Immature natural killer cell (primary cell): ENCODE measurements around the gene CGB1. TPM values are rescaled to one million over a fixed set of nuclear protein-coding genes. Genes with fewer than 3 reads are reported as not detected.

ENCODE experiments used
- DNase-seq, 3 donors: peaks; one replicate each; pipeline ENCODE4 v3.0.0; 2022; ENCODE audit warnings: mixed read lengths in 1 of 3
- H3K27ac Mint-ChIP-seq, 6 donors: one replicate each; pipeline ENCODE4 v1.8.0; 2020; ENCODE audit warnings: mixed read lengths in 6 of 6, mild to moderate bottlenecking in 5 of 6, inconsistent platforms in 4 of 6, moderate library complexity in 3 of 6
- H3K27me3 Mint-ChIP-seq, 3 donors: one replicate each; pipeline ENCODE4 v1.8.0; 2020 to 2021; ENCODE audit warnings: low read depth in 3 of 3, mild to moderate bottlenecking in 3 of 3, mixed read lengths in 3 of 3, moderate library complexity in 3 of 3, inconsistent platforms in 1 of 3
- H3K36me3 Mint-ChIP-seq, 3 donors: one replicate each; pipeline ENCODE4 v1.8.0; 2020; ENCODE audit warnings: mixed read lengths in 3 of 3, inconsistent platforms in 2 of 3, mild to moderate bottlenecking in 2 of 3
- H3K4me1 Mint-ChIP-seq, 2 donors: one replicate each; pipeline ENCODE4 v1.8.0; 2020; ENCODE audit warnings: inconsistent platforms in 2 of 2, mild to moderate bottlenecking in 2 of 2, mixed read lengths in 2 of 2, moderate library complexity in 1 of 2
- H3K4me3 Mint-ChIP-seq, 5 donors: one replicate each; pipeline ENCODE4 v1.8.0; 2020; ENCODE audit warnings: mild to moderate bottlenecking in 5 of 5, mixed read lengths in 5 of 5, inconsistent platforms in 3 of 5, moderate library complexity in 3 of 5
- H3K9me3 Mint-ChIP-seq, 6 donors: one replicate each; pipeline ENCODE4 v1.8.0; 2020; ENCODE audit warnings: mild to moderate bottlenecking in 6 of 6, mixed read lengths in 6 of 6, inconsistent platforms in 4 of 6, moderate library complexity in 3 of 6
- polyA plus RNA-seq, 3 donors: library from polyadenylated mRNA; unstranded; fragments of 300-500 nt; fragmentation: Illumina TruSeq; gene quantifications; one replicate each; pipeline ENCODE4 v1.2.3, GENCODE V29; 2021

CGB1 gene
- polyA plus RNA-seq, 3 donors from 2014 or later: not detected

DNA sequence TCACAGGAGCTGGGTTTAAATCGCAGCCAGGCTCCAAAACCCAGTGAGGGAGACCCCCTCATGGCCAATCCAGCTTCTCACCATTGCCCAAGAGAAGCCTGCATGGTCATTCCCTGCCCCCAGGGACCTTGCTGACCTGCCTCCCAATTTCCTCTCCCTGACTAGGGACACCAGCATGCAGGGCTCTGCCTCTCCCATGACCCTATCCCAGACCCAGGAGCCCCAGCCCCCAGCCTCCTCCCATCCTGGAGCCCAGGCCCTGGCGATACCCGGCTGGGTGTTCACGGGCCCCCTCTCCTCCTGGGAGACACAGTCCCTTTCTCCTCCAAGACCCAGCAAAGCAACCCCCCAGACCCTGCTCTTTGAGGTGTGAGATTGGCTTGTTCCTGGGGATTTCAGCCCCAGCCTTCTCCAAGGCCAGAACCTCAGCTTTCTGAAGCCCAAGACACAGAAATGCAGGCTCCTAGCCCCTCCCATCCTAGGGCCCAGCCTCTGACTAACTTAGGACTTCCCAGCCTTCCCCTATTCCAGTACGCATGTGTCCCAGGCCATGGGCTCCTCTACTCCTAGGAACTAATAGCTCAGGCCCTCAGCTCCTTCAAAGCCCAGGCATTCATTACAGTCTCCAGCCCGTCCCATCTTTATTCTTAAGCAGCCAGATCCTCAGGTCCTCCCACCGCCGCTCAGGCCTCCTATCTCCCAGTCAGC, 44.7 kb downstream of the CGB1 start:
- Mint-ChIP-seq H3K27me3 (peaks cover 4 to 5% (median 5%) of the 10 kb centered on the region in 3 donors), H3K27ac (peak overlapping the region; percentile 83 to 99 (median 94)), H3K4me1 (peaks cover 27 to 33% of the 10 kb centered on the region in 2 donors), H3K36me3 (peaks cover 4 to 12% (median 7%) of the 10 kb centered on the region in 3 donors), H3K9me3 (no peaks in the 10 kb centered on the region), H3K4me3 (peak overlapping the region; percentile 91 to 99 (median 95))
- DNase-seq: no peak

GRCh38 chr19:48991011-48991609, 45.6 kb downstream of the CGB1 start:
- peaks cover 4 to 12% (median 7%) of the 10 kb centered on the region in 3 donors for H3K36me3 Mint-ChIP-seq
- DNase-seq: no peak
- H3K9me3 Mint-ChIP-seq: no peaks in the 10 kb centered on the region
- H3K27ac Mint-ChIP-seq: peak overlapping the region in 2 of 6 donors; percentile 46 to 70
- peaks cover 4 to 5% (median 5%) of the 10 kb centered on the region in 3 donors for H3K27me3 Mint-ChIP-seq
- no peak overlapping the region for H3K4me3 Mint-ChIP-seq
- peaks cover 27 to 33% of the 10 kb centered on the region in 2 donors for H3K4me1 Mint-ChIP-seq

DNA sequence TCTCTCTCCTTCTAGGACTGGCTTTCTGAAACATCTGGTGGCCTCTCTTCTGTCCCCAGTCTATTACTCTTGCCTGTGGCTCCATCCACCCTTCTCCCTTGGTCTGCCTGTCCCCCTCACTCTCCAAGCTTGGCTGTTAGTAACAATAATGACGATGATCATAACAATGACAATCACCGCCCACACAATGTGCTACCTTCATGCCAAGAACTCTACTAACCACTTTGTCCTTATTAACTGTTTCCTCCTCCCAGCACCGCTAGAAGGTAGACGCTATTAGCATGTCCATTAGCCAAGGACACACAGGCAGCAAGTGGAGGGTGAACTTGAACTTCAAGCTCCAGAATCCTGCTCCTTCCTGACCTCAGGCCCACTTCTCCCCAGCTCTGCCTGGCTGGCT, 46.3 kb downstream of the CGB1 start:
- H3K36me3 Mint-ChIP-seq: peaks cover 4 to 12% (median 7%) of the 10 kb centered on the region in 3 donors
- peaks cover 27 to 32% of the 10 kb centered on the region in 2 donors for H3K4me1 Mint-ChIP-seq
- peak overlapping the region in 5 of 6 donors; percentile 6 to 71 (median 38) for H3K27ac Mint-ChIP-seq
- peak overlapping the region in 1 of 5 donors; percentile 3 for H3K4me3 Mint-ChIP-seq
- H3K9me3 Mint-ChIP-seq: no peaks in the 10 kb centered on the region
- DNase-seq: no peak
- H3K27me3 Mint-ChIP-seq: peaks cover 4 to 5% (median 5%) of the 10 kb centered on the region in 3 donors

DNA sequence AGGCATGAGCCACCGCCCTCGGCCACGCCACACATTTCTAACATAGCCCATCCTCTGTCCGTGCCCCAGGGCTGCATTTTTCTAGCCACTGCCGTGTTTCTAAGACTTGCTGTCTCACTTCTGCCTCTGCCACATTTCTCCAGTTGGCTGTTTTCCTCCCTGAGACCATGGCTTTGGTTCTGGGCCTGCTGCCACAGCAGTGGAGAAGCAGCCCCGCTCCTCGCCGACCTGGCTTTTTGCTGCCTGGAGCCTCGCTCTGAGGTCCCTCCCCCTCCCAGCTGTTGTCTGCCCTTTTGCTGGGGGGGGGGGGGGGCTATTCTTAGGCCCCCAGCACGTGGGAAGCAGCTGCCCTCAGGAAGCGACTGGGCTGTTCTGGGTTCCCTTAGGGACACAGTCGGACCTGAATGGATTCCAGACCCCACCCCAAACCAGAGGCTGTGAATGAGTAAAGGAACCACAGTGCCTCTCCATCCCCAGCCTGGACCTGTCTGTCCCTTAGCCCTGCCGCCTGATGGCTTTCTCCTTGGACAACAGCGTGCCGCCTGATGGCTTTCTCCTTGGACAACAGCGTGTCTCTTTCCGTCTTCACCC, 46.9 kb downstream of the CGB1 start:
- peaks cover 4 to 12% (median 7%) of the 10 kb centered on the region in 3 donors for H3K36me3 Mint-ChIP-seq
- no peak overlapping the region for H3K4me3 Mint-ChIP-seq
- peak overlapping the region in 3 of 6 donors; percentile 38 to 71 (median 52) for H3K27ac Mint-ChIP-seq
- H3K4me1 Mint-ChIP-seq: peaks cover 21 to 26% of the 10 kb centered on the region in 2 donors
- no peaks in the 10 kb centered on the region for H3K9me3 Mint-ChIP-seq
- H3K27me3 Mint-ChIP-seq: peaks cover 4 to 5% (median 5%) of the 10 kb centered on the region in 3 donors
- DNase-seq: no peak

DNA sequence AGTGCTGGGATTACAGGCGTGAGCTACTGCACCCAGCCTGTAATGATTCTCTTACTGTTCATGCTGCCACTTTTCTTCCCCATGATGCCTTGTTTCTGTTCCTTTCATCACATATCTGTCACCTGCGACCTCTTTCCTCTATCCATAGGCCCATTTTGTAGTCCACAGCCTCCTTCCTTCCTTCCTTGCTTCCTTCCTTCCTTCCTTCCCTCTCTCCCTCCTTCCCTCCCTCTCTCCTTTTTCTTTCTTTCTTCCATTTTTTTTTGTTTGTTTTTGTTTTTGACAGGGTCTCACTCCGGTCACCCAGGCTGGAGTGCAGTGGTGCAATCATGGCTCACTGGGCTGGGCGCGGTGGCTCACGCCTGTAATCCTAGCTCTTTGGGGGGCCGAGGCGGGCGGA, 47.8 kb downstream of the CGB1 start:
- Mint-ChIP-seq H3K9me3 (no peaks in the 10 kb centered on the region), H3K4me1 (peaks cover 13 to 18% of the 10 kb centered on the region in 2 donors), H3K27ac (peak overlapping the region in 1 of 6 donors; percentile 37), H3K4me3 (no peak overlapping the region), H3K36me3 (peaks cover 4 to 12% (median 7%) of the 10 kb centered on the region in 3 donors), H3K27me3 (peaks cover 4 to 5% (median 5%) of the 10 kb centered on the region in 3 donors)
- no peak for DNase-seq

DNA sequence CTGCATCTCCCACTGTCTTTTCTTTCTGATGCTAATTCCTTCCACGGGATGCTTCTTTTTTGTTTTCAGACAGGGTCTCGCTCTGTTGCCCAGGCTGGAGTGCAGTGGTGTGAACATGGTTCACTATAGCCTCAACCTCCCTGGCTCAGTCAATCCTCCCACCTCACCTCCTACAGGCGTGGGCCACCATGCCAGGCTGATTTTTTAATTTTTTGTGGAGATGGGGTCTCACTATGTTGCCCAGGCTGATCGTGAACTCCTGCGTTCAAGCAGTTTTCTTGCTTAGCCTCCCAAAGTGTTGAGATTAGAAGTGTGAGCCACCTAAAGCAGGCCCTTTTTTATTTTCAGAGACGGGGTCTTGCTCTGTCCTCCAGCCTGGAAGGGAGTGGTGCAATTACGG, 48.4 kb downstream of the CGB1 start:
- no peak overlapping the region for H3K4me3 Mint-ChIP-seq

GRCh38 chr19:48987323-48987722, 49.4 kb downstream of the CGB1 start:
- no peak for DNase-seq
- no peak overlapping the region for H3K27ac Mint-ChIP-seq

More for the DNA sequence above, 48.4 kb downstream of the CGB1 start:
- H3K27ac Mint-ChIP-seq: no peak overlapping the region
- DNase-seq: no peak
- peaks cover 4 to 16% (median 9%) of the 10 kb centered on the region in 3 donors for H3K36me3 Mint-ChIP-seq
- peaks cover 10 to 13% of the 10 kb centered on the region in 2 donors for H3K4me1 Mint-ChIP-seq
- H3K9me3 Mint-ChIP-seq: no peaks in the 10 kb centered on the region
- H3K27me3 Mint-ChIP-seq: peaks cover under 1 to 5% (median 1%) of the 10 kb centered on the region in 3 donors

GRCh38 chr19:48986211-48986610, 50.5 kb downstream of the CGB1 start:
- H3K27me3 Mint-ChIP-seq: peaks cover 0 to 5% (median 0%) of the 10 kb centered on the region in 3 donors
- H3K36me3 Mint-ChIP-seq: peaks cover 4 to 20% (median 19%) of the 10 kb centered on the region in 3 donors
- no peak overlapping the region for H3K27ac Mint-ChIP-seq
- DNase-seq: no peak
- no peaks in the 10 kb centered on the region for H3K4me1 Mint-ChIP-seq
- H3K4me3 Mint-ChIP-seq: no peak overlapping the region
- H3K9me3 Mint-ChIP-seq: no peaks in the 10 kb centered on the region

More at GRCh38 chr19:48987323-48987722, 49.4 kb downstream of the CGB1 start:
- no peaks in the 10 kb centered on the region for H3K9me3 Mint-ChIP-seq
- peaks cover 6% of the 10 kb centered on the region in 2 donors for H3K4me1 Mint-ChIP-seq
- no peak overlapping the region for H3K4me3 Mint-ChIP-seq
- H3K36me3 Mint-ChIP-seq: peaks cover 4 to 19% (median 12%) of the 10 kb centered on the region in 3 donors
- H3K27me3 Mint-ChIP-seq: peaks cover 0 to 5% (median 0%) of the 10 kb centered on the region in 3 donors

- Mint-ChIP-seq H3K27me3 (peaks cover 0 to 5% (median 0%) of the 10 kb centered on the region in 3 donors), H3K27ac (no peak overlapping the region), H3K9me3 (no peaks in the 10 kb centered on the region), H3K4me3 (no peak overlapping the region), H3K4me1 (no peaks in the 10 kb centered on the region), H3K36me3 (peaks cover 4 to 20% (median 19%) of the 10 kb centered on the region in 3 donors)
- DNase-seq: no peak
Measured at GRCh38 chr19:48985711-48986110, 51.0 kb downstream of the CGB1 start.

Other genes with a start within 250 kb of the CGB1 start
- 10 to 100 TPM; 18.0 to 21.3 (median 19.9) TPM for gene BCAT2, start 225.9 kb downstream of the CGB1 start, polyA plus RNA-seq
- gene HSD17B14, start 200.4 kb downstream of the CGB1 start, polyA plus RNA-seq: not detected
- 1 to 10 TPM; 3.0 to 5.9 (median 4.8) TPM for gene PLEKHA4, start 168.3 kb downstream of the CGB1 start, polyA plus RNA-seq
- gene PPP1R15A, start 164.5 kb downstream of the CGB1 start, polyA plus RNA-seq: 100 to 1,000 TPM in 1 of 3 donors, 10 to 100 TPM in 2; 41.7 to 149 (median 48.8) TPM
- gene TULP2, start 138.2 kb downstream of the CGB1 start, polyA plus RNA-seq: not detected
- gene NUCB1, start 136.6 kb downstream of the CGB1 start, polyA plus RNA-seq: 100 to 1,000 TPM in 1 of 3 donors, 10 to 100 TPM in 2; 76.7 to 219 (median 89.7) TPM
- gene DHDH, start 103.2 kb downstream of the CGB1 start, polyA plus RNA-seq: 1 to 10 TPM in 1 of 3 donors, not detected in 2; 1.3 TPM
- 100 to 1,000 TPM in 2 of 3 donors, 10 to 100 TPM in 1; 88.6 to 137 (median 106) TPM for gene BAX, start 82.0 kb downstream of the CGB1 start, polyA plus RNA-seq
- 1,000 to 10,000 TPM; 3,472 to 4,403 (median 4,065) TPM for gene FTL, start 71.6 kb downstream of the CGB1 start, polyA plus RNA-seq
- gene GYS1, start 43.6 kb downstream of the CGB1 start, polyA plus RNA-seq: 10 to 100 TPM; 16.0 to 40.3 (median 32.9) TPM
- 10 to 100 TPM; 64.0 to 72.7 (median 64.2) TPM for gene RUVBL2, start 43.0 kb downstream of the CGB1 start, polyA plus RNA-seq
- gene LHB, start 19.8 kb downstream of the CGB1 start, polyA plus RNA-seq: not detected
- not detected for gene CGB3, start 12.6 kb downstream of the CGB1 start, polyA plus RNA-seq
- not detected for gene CGB2, start 5.0 kb downstream of the CGB1 start, polyA plus RNA-seq
- not detected for gene CGB5, start 7.0 kb upstream of the CGB1 start, polyA plus RNA-seq
- gene CGB8, start 12.2 kb upstream of the CGB1 start, polyA plus RNA-seq: not detected
- gene CGB7, start 20.9 kb upstream of the CGB1 start, polyA plus RNA-seq: not detected
- not detected for gene NTF4, start 27.9 kb upstream of the CGB1 start, polyA plus RNA-seq
- gene KCNA7, start 35.8 kb upstream of the CGB1 start, polyA plus RNA-seq: not detected
- gene SNRNP70, start 48.6 kb upstream of the CGB1 start, polyA plus RNA-seq: 10 to 100 TPM; 42.6 to 84.4 (median 48.8) TPM
- 1 to 10 TPM; 3.2 to 6.9 (median 5.6) TPM for gene LIN7B, start 77.5 kb upstream of the CGB1 start, polyA plus RNA-seq
- gene C19orf73, start 82.2 kb upstream of the CGB1 start, polyA plus RNA-seq: 1 to 10 TPM; 2.6 to 5.5 (median 3.6) TPM
- under 1 TPM in 2 of 3 donors, not detected in 1; 0.07 to 0.58 TPM for gene PPFIA3, start 82.6 kb upstream of the CGB1 start, polyA plus RNA-seq
- not detected for gene HRC, start 118.5 kb upstream of the CGB1 start, polyA plus RNA-seq
- under 1 TPM in 1 of 3 donors, not detected in 2; 0.17 TPM for gene TRPM4, start 120.9 kb upstream of the CGB1 start, polyA plus RNA-seq